Thoracic aorta (tissue), 2 donors: Measurements from ENCODE around the gene AGER. TPM values are rescaled to one million over a fixed set of nuclear protein-coding genes. Genes with fewer than 3 reads are reported as not detected.

Source experiments
- ATAC-seq: fragments of 150-250 bp; one replicate; pipeline ENCODE4 v1.8.0; 2017; ENCODE audit warnings: low read depth; ENCODE audit not compliant: insufficient number of reproducible peaks, low FRiP score
- DNase-seq: peaks from one replicate; pipeline ENCODE4 v3.0.0-alpha.2; 2020; ENCODE audit warnings: low spot score
- H3K27ac ChIP-seq, 2 donors: fragments of 200-600 bp; sonication (generic); 1 replicate in 1 of 2; 2 replicates in 1 of 2; pipeline ENCODE4 v1.5.1; 2016; ENCODE audit warnings: mild to moderate bottlenecking in 2 of 2, moderate library complexity in 2 of 2
- H3K27me3 ChIP-seq: fragments of 200-600 bp; sonication (generic); replicated peaks from 2 replicates; pipeline ENCODE4 v1.6.0; 2016; ENCODE audit warnings: mild to moderate bottlenecking; ENCODE audit not compliant: insufficient read depth
- H3K36me3 ChIP-seq: fragments of 200-600 bp; sonication (generic); one replicate; pipeline ENCODE4 v1.5.1; 2016
- H3K4me1 ChIP-seq, 2 donors: fragments of 200-600 bp; sonication (generic); 1 replicate in 1 of 2; 2 replicates in 1 of 2; pipeline versions ENCODE4 v1.5.1 to v1.6.0; 2016; ENCODE audit warnings: low read depth in 2 of 2, mild to moderate bottlenecking in 1 of 2; ENCODE audit not compliant: control insufficient read depth in 1 of 2
- H3K4me3 ChIP-seq: fragments of 200-600 bp; sonication (generic); 2 replicates; pipeline ENCODE4 v1.5.1; 2016; ENCODE audit warnings: mild to moderate bottlenecking
- H3K9me3 ChIP-seq: fragments of 200-600 bp; sonication (generic); 2 replicates; pipeline ENCODE4 v1.5.1; 2016
- CTCF ChIP-seq: fragments of 200-600 bp; sonication (generic); IDR thresholded peaks from one replicate; pipeline ENCODE4 v1.5.1; 2019; ENCODE audit warnings: antibody characterized with exemption
- total RNA-seq, 2 donors: library from RNA; depleted of rRNA; stranded (reverse); fragments of >200 nt; gene quantifications; one replicate each; pipeline versions ENCODE4 v1.1.0 to v1.2.3, GENCODE V29; 2016

AGER gene
- total RNA-seq, 2 donors from 2014 or later: 1.8 to 3.8 TPM

DNA sequence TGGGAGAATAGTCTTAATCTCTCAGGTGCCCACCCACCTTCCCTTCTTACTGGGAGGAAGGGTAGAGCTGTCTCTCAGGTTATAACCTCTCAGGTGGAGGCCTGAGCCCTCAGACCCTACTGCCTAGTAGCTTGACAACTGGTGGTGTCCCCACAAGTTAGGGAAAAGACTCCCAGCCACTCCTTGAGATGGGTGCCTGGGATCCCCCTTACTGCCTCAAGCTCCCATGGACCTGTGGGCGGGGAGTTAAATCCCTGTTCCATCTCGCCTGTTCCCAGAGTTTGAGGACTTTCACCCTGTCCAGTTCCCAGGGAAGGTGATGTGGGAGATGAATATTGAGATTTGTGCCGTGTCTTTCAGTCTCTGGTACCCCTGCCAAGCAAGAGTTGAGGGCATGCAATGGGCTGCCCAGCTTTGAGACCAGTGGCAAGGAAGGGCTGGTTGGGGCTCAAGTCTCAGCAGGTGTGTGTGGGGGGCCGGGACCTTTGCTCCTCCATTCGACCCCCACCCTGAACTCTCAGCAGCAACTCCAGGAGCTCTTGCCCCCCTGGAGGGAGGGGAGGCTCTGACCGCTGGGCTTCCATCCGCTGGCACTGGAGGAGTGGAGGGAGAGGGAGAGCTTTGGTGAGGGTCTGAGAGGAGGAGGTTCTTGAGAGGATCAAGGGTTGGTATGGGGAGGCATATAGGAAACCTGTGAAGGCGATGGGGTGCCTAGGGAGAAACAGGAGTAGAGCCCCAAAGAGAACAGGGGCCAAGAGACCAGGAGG is 7.0 kb upstream of the AGER start:
- Histone ChIP-seq H3K36me3 (peaks cover 10% of the 10 kb centered on the region), H3K4me1 (peaks cover 16 to 44% of the 10 kb centered on the region in 2 donors), H3K4me3 (peak overlapping the region; percentile 86), H3K27ac (peak overlapping the region; percentile 91 to 97), H3K27me3 (no peaks in the 10 kb centered on the region), H3K9me3 (no peaks in the 10 kb centered on the region)
- DNase-seq: no peak
- ATAC-seq: no peak
- no peak for TF ChIP-seq CTCF

- peaks cover 16 to 47% of the 10 kb centered on the region in 2 donors for H3K4me1 ChIP-seq
- H3K27ac ChIP-seq: peak within 1 kb of the TSS; percentile 91 to 97
- DNase-seq: peak; percentile 90
- ATAC-seq: peak; percentile 66
- H3K4me3 ChIP-seq: peak within 1 kb of the TSS; percentile 86
- TF ChIP-seq CTCF: no peak
- no peaks in the 10 kb centered on the region for H3K9me3 ChIP-seq
- H3K36me3 ChIP-seq: peaks cover 10% of the 10 kb centered on the region
- H3K27me3 ChIP-seq: no peaks in the 10 kb centered on the region
Measured at GRCh38 chr6:32190054-32190851, 6.2 kb upstream of the AGER start, which contains the start of gene PBX2. Gene PBX2 (minus strand): TSS chr6:32190202. CDS start chr6:32189915, 287 bp downstream.

- Histone ChIP-seq H3K36me3 (peaks cover 10% of the 10 kb centered on the region), H3K4me3 (peak overlapping the region; percentile 86), H3K27ac (peak overlapping the region; percentile 91 to 97), H3K9me3 (no peaks in the 10 kb centered on the region), H3K4me1 (peaks cover 15 to 42% of the 10 kb centered on the region in 2 donors), H3K27me3 (no peaks in the 10 kb centered on the region)
- ATAC-seq: peak; percentile 3
- no peak for TF ChIP-seq CTCF
- DNase-seq: no peak
Measured at GRCh38 chr6:32189742-32190053, 5.6 kb upstream of the AGER start.

DNA sequence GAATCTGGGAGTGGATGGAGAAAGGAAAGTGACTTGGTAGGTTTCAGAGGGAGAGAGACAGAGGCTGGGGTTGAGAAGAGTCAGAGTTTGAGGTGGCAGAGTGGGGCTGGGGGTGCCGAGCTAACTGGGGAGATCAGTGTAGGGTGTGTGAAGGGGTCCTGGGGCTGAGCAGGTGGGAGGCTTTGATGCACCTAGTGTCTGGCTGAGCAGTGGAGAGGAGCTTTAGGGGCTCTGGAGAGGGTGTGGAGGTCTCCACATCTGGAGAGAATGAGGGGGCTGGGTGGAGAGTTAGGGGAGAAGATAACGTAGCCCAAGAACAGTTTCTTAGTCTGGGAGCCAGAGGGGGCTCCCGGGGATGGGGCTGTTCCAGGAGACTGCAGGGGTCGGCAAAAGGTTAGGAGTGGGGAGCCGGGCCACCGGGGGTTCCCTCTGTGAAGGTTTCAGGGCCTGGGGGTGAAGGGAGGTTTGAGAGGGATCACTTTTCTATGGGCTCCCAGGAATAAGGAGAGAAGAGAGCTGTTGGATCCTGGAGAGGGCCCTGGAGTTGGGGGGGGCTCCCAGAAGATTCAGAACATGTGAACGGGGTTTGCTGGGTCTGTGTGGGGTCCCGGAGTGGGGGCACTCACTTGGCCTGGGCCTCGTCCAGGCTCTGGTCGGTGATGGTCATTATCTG is 5.2 kb upstream of the AGER start:
- no peak for TF ChIP-seq CTCF

More for the DNA sequence above, 5.2 kb upstream of the AGER start:
- Histone ChIP-seq H3K27ac (peak overlapping the region; percentile 91 to 97), H3K27me3 (no peaks in the 10 kb centered on the region), H3K9me3 (no peaks in the 10 kb centered on the region), H3K4me1 (peaks cover 13 to 39% of the 10 kb centered on the region in 2 donors), H3K36me3 (peaks cover 10% of the 10 kb centered on the region), H3K4me3 (peak overlapping the region; percentile 86)
- ATAC-seq (no peak), DNase-seq (no peak)
